ENCODE data around the gene NRDE2.
"Not testable (repeated sequence)": the region's sequence is repeated elsewhere in the genome, so short reads cannot be mapped to it uniquely, and the experiment has no call there.

The NRDE2 gene

GRCh38 chr14:90342327-90342726, 10.6 kb upstream of the NRDE2 start:
- H3K4me3 ChIP-seq (replicated peaks; ENCODE audit: low read depth, low read length), result no peak overlapping the region
- no peak for TF ChIP-seq CTCF (IDR thresholded peaks at IDR 0.05; ENCODE audit: low read length, missing control alignments)
- no peak for DNase-seq (ENCODE audit: low read depth)

- TF ChIP-seq CTCF (IDR thresholded peaks at IDR 0.05; ENCODE audit: low read length, missing control alignments), result no peak
- no peak overlapping the region for H3K4me3 ChIP-seq (replicated peaks; ENCODE audit: low read depth, low read length)
- no peak for DNase-seq (ENCODE audit: low read depth)
These were observed 10.0 kb upstream of the NRDE2 start for GRCh38 chr14:90341784-90342183.

- DNase-seq (ENCODE audit: low read depth); H3K4me3 ChIP-seq (replicated peaks; ENCODE audit: low read depth, low read length): not testable (repeated sequence)
These were observed 9.5 kb upstream of the NRDE2 start for GRCh38 chr14:90341232-90341631.

DNA sequence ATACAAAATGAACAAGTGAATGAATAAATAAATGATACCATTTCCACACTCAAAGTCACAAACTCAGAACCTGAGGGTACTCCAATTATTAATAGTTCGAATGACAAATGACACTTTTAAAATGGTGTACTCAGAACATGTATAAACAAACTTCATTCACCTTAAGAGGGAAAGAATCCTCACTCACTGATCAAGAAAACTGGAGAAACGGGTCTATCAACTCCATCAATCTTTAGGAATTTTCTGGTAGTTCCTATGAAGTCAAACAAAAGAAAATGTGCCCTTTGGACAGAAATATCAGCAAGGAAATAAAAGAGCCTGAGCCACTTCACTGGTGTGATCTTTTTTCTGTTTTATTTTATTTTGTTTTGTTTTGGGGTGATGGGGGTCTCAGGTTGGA, 5.2 kb upstream of the NRDE2 start:
- DNase-seq (ENCODE audit: low read depth), result no peak
- TF ChIP-seq CTCF (IDR thresholded peaks at IDR 0.05; ENCODE audit: low read length, missing control alignments), result no peak
- H3K4me3 ChIP-seq (replicated peaks; ENCODE audit: low read depth, low read length), result no peak overlapping the region

- no peak overlapping the region for H3K4me3 ChIP-seq (replicated peaks; ENCODE audit: low read depth, low read length)
- no peak for TF ChIP-seq CTCF (IDR thresholded peaks at IDR 0.05; ENCODE audit: low read length, missing control alignments)
- DNase-seq (ENCODE audit: low read depth), result no peak
These were observed 4.7 kb upstream of the NRDE2 start for GRCh38 chr14:90336401-90336800.

- DNase-seq (ENCODE audit: low read depth), result no peak
- TF ChIP-seq CTCF (IDR thresholded peaks at IDR 0.05; ENCODE audit: low read length, missing control alignments), result no peak
- peak overlapping the region; percentile 80 for H3K4me3 ChIP-seq (replicated peaks; ENCODE audit: low read depth, low read length)
These were observed 487 bp upstream of the NRDE2 start for GRCh38 chr14:90332271-90332584.

DNA sequence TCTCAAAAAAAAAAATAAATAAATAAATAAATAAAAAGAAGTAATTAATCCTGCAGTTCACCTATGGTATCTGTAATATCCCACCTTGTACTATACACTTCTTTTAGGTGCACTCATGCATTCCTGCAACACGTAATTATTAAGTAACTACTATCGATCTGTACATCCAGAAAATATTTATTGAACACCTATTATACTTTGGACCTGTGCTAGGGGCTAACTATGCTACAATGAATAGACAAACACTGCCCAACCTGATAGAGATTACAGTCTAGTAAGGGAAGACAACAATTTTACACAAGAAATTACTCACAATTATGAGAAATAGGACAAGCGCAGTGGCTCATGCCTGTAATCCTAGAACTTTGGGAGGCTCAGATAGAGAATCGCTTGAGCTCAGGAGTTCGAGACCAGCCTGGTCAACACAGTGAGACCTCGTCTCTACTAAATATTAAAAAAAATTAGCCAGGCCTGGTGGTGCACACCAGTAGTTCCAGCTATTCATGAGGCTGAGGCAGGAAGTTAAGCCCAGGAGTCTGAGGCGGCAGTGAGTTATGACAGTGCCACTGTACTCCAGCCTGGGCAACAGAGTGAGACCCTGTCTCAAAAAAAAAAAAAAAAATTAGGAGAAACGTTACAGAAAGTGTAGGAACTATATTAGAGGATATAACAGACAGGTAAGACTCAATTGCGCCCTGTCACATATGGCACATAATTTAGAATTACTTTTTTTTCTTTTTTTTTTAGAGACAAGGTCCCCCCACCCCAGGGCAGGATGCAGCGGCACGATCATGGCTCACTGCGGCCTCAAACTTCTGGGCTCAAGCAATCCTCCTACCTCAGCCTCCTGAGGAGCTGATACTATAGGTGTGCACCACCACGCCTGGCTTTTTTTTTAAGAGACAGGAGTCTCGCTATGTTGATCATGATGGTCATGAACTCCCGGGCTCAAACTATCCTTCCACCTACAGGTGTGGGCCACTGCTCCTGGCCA, 1.2 kb downstream of the NRDE2 start:
- TF ChIP-seq CTCF (IDR thresholded peaks at IDR 0.05; ENCODE audit: low read length, missing control alignments), result no peak
- no peak for DNase-seq (ENCODE audit: low read depth)
- H3K4me3 ChIP-seq (replicated peaks; ENCODE audit: low read depth, low read length), result peak overlapping the region; percentile 80
